ENCODE measurements around the gene PILRA. TPM values are rescaled to one million over a fixed set of nuclear protein-coding genes. Genes with fewer than 3 reads are reported as not detected.

The PILRA gene
- total RNA-seq, 1 experiment from 2014 or later: 0.65 TPM

GRCh38 chr7:100428199-100428966, 55.1 kb downstream of the PILRA start, which contains the start of gene ZCWPW1:
Gene ZCWPW1, minus strand, starts transcription at chr7:100428703. Its CDS starts 8,054 bp downstream, at chr7:100420649.
- Mint-ChIP-seq H3K9me3 (ENCODE audit: unreplicated experiment) (no peaks in the 10 kb centered on the region), H3K4me1 (ENCODE audit: insufficient read depth, unreplicated experiment) (peaks cover 26% of the 10 kb centered on the region), H3K27ac (ENCODE audit: low read depth, unreplicated experiment) (peak within 1 kb of the TSS; percentile 100), H3K27me3 (ENCODE audit: insufficient read depth, unreplicated experiment) (no peaks in the 10 kb centered on the region), H3K36me3 (ENCODE audit: insufficient read depth, unreplicated experiment) (peaks cover 33% of the 10 kb centered on the region), H3K4me3 (ENCODE audit: unreplicated experiment) (peak within 1 kb of the TSS; percentile 82)
- ChIA-PET POLR2A (interaction anchor here (0.6 to 3.1 kb wide), 45 partner anchors 8 to 1102 kb away, joined by 3 to 31 read pairs (median 4); partner anchors contain the start of genes AGFG2, AP4M1, BUD31 and FBXO24), CTCF (interaction anchor here (0.6 to 1.5 kb wide), 2 partner anchors 18 to 132 kb away, joined by 3 read pairs; no protein-coding TSS in a partner anchor)
- intact Hi-C loops (cut with micrococcal nuclease): no loop called here
- TF ChIP-seq CTCF (IDR thresholded peaks at IDR 0.05; ENCODE audit: unreplicated experiment): no peak
- peak; percentile 96 for DNase-seq (ENCODE audit: unreplicated experiment)
- BruUV-seq (replicated peaks): TSS peak; percentile 73

- H3K27ac Mint-ChIP-seq (ENCODE audit: low read depth, unreplicated experiment): peak overlapping the region; percentile 100
- H3K4me1 Mint-ChIP-seq (ENCODE audit: insufficient read depth, unreplicated experiment): peaks cover 31% of the 10 kb centered on the region
- no peaks in the 10 kb centered on the region for H3K27me3 Mint-ChIP-seq (ENCODE audit: insufficient read depth, unreplicated experiment)
- peaks cover 40% of the 10 kb centered on the region for H3K36me3 Mint-ChIP-seq (ENCODE audit: insufficient read depth, unreplicated experiment)
- ChIA-PET POLR2A (interaction anchor here (0.6 to 3.1 kb wide), 41 partner anchors 9 to 1021 kb away, joined by 3 to 31 read pairs (median 4); partner anchors contain the start of genes AP4M1, BUD31, FBXO24 and GPC2), CTCF (interaction anchor here (1.5 kb wide), 1 partner anchor 17 kb away, joined by 3 read pairs; no protein-coding TSS in a partner anchor)
- DNase-seq (ENCODE audit: unreplicated experiment): peak; percentile 99
- BruUV-seq (replicated peaks): no TSS peak
- TF ChIP-seq CTCF (IDR thresholded peaks at IDR 0.05; ENCODE audit: unreplicated experiment): no peak
- H3K9me3 Mint-ChIP-seq (ENCODE audit: unreplicated experiment): no peaks in the 10 kb centered on the region
- peak overlapping the region; percentile 82 for H3K4me3 Mint-ChIP-seq (ENCODE audit: unreplicated experiment)
- intact Hi-C loops (cut with micrococcal nuclease): no loop called here
Measured at GRCh38 chr7:100428967-100429636, 55.8 kb downstream of the PILRA start.

- Mint-ChIP-seq H3K9me3 (ENCODE audit: unreplicated experiment) (no peaks in the 10 kb centered on the region), H3K27ac (ENCODE audit: low read depth, unreplicated experiment) (peak within 1 kb of the TSS; percentile 100), H3K36me3 (ENCODE audit: insufficient read depth, unreplicated experiment) (peaks cover 48% of the 10 kb centered on the region), H3K27me3 (ENCODE audit: insufficient read depth, unreplicated experiment) (no peaks in the 10 kb centered on the region), H3K4me1 (ENCODE audit: insufficient read depth, unreplicated experiment) (peaks cover 37% of the 10 kb centered on the region), H3K4me3 (ENCODE audit: unreplicated experiment) (peak within 1 kb of the TSS; percentile 82)
- DNase-seq (ENCODE audit: unreplicated experiment): peak; percentile 94
- TSS peak; percentile 59 for BruUV-seq (replicated peaks)
- TF ChIP-seq CTCF (IDR thresholded peaks at IDR 0.05; ENCODE audit: unreplicated experiment): no peak
- ChIA-PET POLR2A (interaction anchor here (0.6 to 3.1 kb wide), 36 partner anchors 8 to 1021 kb away, joined by 3 to 31 read pairs (median 4); partner anchors contain the start of genes AP4M1, BUD31, COPS6 and FBXO24), CTCF (interaction anchor here (1.5 kb wide), 1 partner anchor 17 kb away, joined by 3 read pairs; no protein-coding TSS in a partner anchor)
- intact Hi-C loops (cut with micrococcal nuclease): no loop called here
Measured at GRCh38 chr7:100429637-100430492, 56.6 kb downstream of the PILRA start, which contains the start of gene MEPCE. Gene MEPCE, plus strand, starts transcription at chr7:100429831. Its CDS starts 188 bp downstream, at chr7:100430019.

Measured in MCF 10A (cell line).